H1 (cell line): ENCODE results near the gene ATOH8. TPM values are rescaled to one million over a fixed set of nuclear protein-coding genes. Genes with fewer than 3 reads are reported as not detected.

Source experiments
- CTCF ChIA-PET: fragments of 300-600 bp; sonication (Branson Sonifier 250); formaldehyde crosslinking; loops from one replicate; lab custom pipeline; 2021; ENCODE audit not compliant: partially characterized antibody; lab: Charles Lee
- POLR2A ChIA-PET: fragments of 300-600 bp; sonication (Branson Sonifier 250); formaldehyde crosslinking; loops from one replicate; lab custom pipeline; 2021; ENCODE audit warnings: inconsistent platforms; ENCODE audit not compliant: partially characterized antibody; lab: Charles Lee
- DNase-seq, 2 experiments: peaks; one replicate each; pipeline versions ENCODE4 v3.0.0 to v3.0.0-alpha.2; 2010 to 2022; ENCODE audit warnings: low spot score in 2 of 2, low read depth in 1 of 2, mixed read lengths in 1 of 2
- FAIRE-seq: peaks from 2 replicates; lab custom pipeline; 2011; peaks lifted over from hg19 to GRCh38; lab: Jason Lieb, UNC
- H2AFZ ChIP-seq: 2 replicates; pipeline ENCODE4 v1.8.1; 2012; ENCODE audit warnings: low read length, inconsistent platforms
- H2AK5ac ChIP-seq: 2 replicates; pipeline ENCODE4 v1.6.1; 2013; ENCODE audit warnings: low read depth, low read length
- H2BK120ac ChIP-seq: replicated peaks from 2 replicates; pipeline ENCODE3; 2013; ENCODE audit warnings: low read depth, low read length, inconsistent platforms
- H2BK12ac ChIP-seq: 2 replicates; pipeline ENCODE4 v1.6.1; 2013; ENCODE audit warnings: low read depth, low read length
- H2BK15ac ChIP-seq: 2 replicates; pipeline ENCODE4 v1.6.1; 2013; ENCODE audit warnings: low read length
- H2BK20ac ChIP-seq: 2 replicates; pipeline ENCODE4 v1.6.1; 2013; ENCODE audit warnings: low read length
- H2BK5ac ChIP-seq: 2 replicates; pipeline ENCODE4 v1.6.1; 2013; ENCODE audit warnings: low read depth, low read length
- H3K14ac ChIP-seq: 2 replicates; pipeline ENCODE4 v1.6.1; 2013; ENCODE audit warnings: inconsistent platforms; ENCODE audit not compliant: insufficient read length
- H3K18ac ChIP-seq: 2 replicates; pipeline ENCODE4 v1.6.1; 2013; ENCODE audit warnings: low read length; ENCODE audit errors: extremely low read depth
- H3K23ac ChIP-seq: 2 replicates; pipeline ENCODE4 v1.6.1; 2013; ENCODE audit warnings: inconsistent platforms; ENCODE audit not compliant: insufficient read length
- H3K23me2 ChIP-seq: 2 replicates; pipeline ENCODE4 v1.6.1; 2013; ENCODE audit warnings: low read depth, low read length
- H3K27ac ChIP-seq: 2 replicates; pipeline ENCODE4 v1.6.1; 2011; ENCODE audit warnings: low read depth, low read length, inconsistent platforms
- H3K27me3 ChIP-seq, 4 experiments: replicated peaks in 1 of 4; 1 replicate in 1 of 4; 2 replicates in 3 of 4; pipeline versions ENCODE4 v1.6.1 to v1.8.1; 2011 to 2013; ENCODE audit warnings: low read length in 3 of 4, mild to moderate bottlenecking in 3 of 4, inconsistent platforms in 2 of 4, mixed read lengths in 2 of 4, moderate library complexity in 1 of 4; ENCODE audit not compliant: control insufficient read depth in 3 of 4, insufficient read depth in 3 of 4; ENCODE audit errors: extremely low read depth in 1 of 4
- H3K36me3 ChIP-seq, 4 experiments: 2 replicates each; pipeline versions ENCODE4 v1.6.1 to v1.8.1; 2011 to 2013; ENCODE audit warnings: mild to moderate bottlenecking in 4 of 4, low read length in 3 of 4, moderate library complexity in 2 of 4, control low read depth in 1 of 4, inconsistent platforms in 1 of 4; ENCODE audit not compliant: insufficient read depth in 4 of 4, control insufficient read depth in 2 of 4
- H3K4ac ChIP-seq: replicated peaks from 2 replicates; pipeline ENCODE3; 2013; ENCODE audit warnings: low read length, low read depth, mixed read lengths, inconsistent platforms; ENCODE audit not compliant: insufficient read length
- H3K4me1 ChIP-seq, 4 experiments: replicated peaks in 1 of 4; 1 replicate in 1 of 4; 2 replicates in 3 of 4; pipeline versions ENCODE4 v1.6.1 to v1.8.1; 2011 to 2013; ENCODE audit warnings: low read length in 3 of 4, inconsistent platforms in 2 of 4, mixed read lengths in 1 of 4; ENCODE audit not compliant: insufficient read depth in 4 of 4, control insufficient read depth in 3 of 4
- H3K4me2 ChIP-seq, 2 experiments: 2 replicates each; pipeline versions ENCODE4 v1.6.1 to v1.8.1; 2011 to 2013; ENCODE audit warnings: low read depth in 2 of 2, low read length in 2 of 2, control low read depth in 1 of 2, inconsistent platforms in 1 of 2, mild to moderate bottlenecking in 1 of 2; ENCODE audit not compliant: insufficient read depth in 1 of 2
- H3K4me3 ChIP-seq, 4 experiments: fragments of 200-600, 300-600 bp in 1 of 4; sonication (generic), shearing (Covaris generic), sonication (Bioruptor Twin) in 1 of 4; 2 replicates each; pipeline versions ENCODE4 v1.5.1 to v1.8.1; 2011 to 2016; ENCODE audit warnings: low read length in 4 of 4, low read depth in 3 of 4, control low read depth in 2 of 4, inconsistent platforms in 2 of 4, mild to moderate bottlenecking in 2 of 4, mixed read lengths in 1 of 4, moderate library complexity in 1 of 4; ENCODE audit not compliant: insufficient read depth in 2 of 4; ENCODE audit errors: extremely low read depth in 1 of 4
- H3K56ac ChIP-seq: replicated peaks from 2 replicates; pipeline ENCODE3; 2013; ENCODE audit warnings: low read depth, mild to moderate bottlenecking, mixed read lengths, low read length, inconsistent platforms; ENCODE audit not compliant: insufficient read length
- H3K79me1 ChIP-seq: 2 replicates; pipeline ENCODE4 v1.6.1; 2013; ENCODE audit warnings: low read depth, low read length, control low read depth
- H3K79me2 ChIP-seq, 2 experiments: 2 replicates each; pipeline versions ENCODE4 v1.6.1 to v1.8.1; 2012 to 2013; ENCODE audit warnings: low read length in 2 of 2, mild to moderate bottlenecking in 2 of 2, inconsistent platforms in 1 of 2; ENCODE audit not compliant: insufficient read depth in 2 of 2, control insufficient read depth in 1 of 2
- H3K9ac ChIP-seq, 4 experiments: replicated peaks in 1 of 4; 1 replicate in 1 of 4; 2 replicates in 3 of 4; pipeline versions ENCODE4 v1.6.1 to v1.8.1; 2011 to 2013; ENCODE audit warnings: low read depth in 3 of 4, low read length in 3 of 4, control low read depth in 2 of 4, mild to moderate bottlenecking in 2 of 4, moderate library complexity in 2 of 4, inconsistent platforms in 1 of 4; ENCODE audit errors: extremely low read depth in 1 of 4
- H3K9me3 ChIP-seq, 2 experiments: 2 replicates each; pipeline versions ENCODE4 v1.6.1 to v1.8.1; 2012 to 2013; ENCODE audit warnings: mild to moderate bottlenecking in 2 of 2, moderate library complexity in 2 of 2, control low read depth in 1 of 2, inconsistent platforms in 1 of 2, low read depth in 1 of 2, low read length in 1 of 2, mixed read lengths in 1 of 2; ENCODE audit not compliant: insufficient read depth in 2 of 2
- H4K20me1 ChIP-seq, 2 experiments: replicated peaks in 1 of 2; 2 replicates each; pipeline versions ENCODE3 to v1.8.1; 2011 to 2013; ENCODE audit warnings: inconsistent platforms in 2 of 2, low read length in 2 of 2, mild to moderate bottlenecking in 1 of 2; ENCODE audit not compliant: insufficient read depth in 2 of 2, control insufficient read depth in 1 of 2
- H4K5ac ChIP-seq: 2 replicates; pipeline ENCODE4 v1.6.1; 2013; ENCODE audit warnings: low read length, low read depth, mixed read lengths, inconsistent platforms; ENCODE audit not compliant: insufficient read length
- H4K8ac ChIP-seq: 2 replicates; pipeline ENCODE4 v1.8.0; 2013; ENCODE audit warnings: mild to moderate bottlenecking, moderate library complexity, low read length, inconsistent platforms; ENCODE audit not compliant: insufficient read depth; ENCODE audit errors: extremely low read depth
- H4K91ac ChIP-seq: replicated peaks from 2 replicates; pipeline ENCODE3; 2013; ENCODE audit warnings: low read length, mixed read lengths, inconsistent platforms; ENCODE audit not compliant: insufficient read length
- BCL11A ChIP-seq, 2 experiments: IDR thresholded peaks; one replicate each; pipeline ENCODE4 v1.6.1; 2011; ENCODE audit warnings: low read depth in 2 of 2, low read length in 2 of 2, mild to moderate bottlenecking in 2 of 2
- CBX5 ChIP-seq: fragments of 300-800, 300-1000 bp; sonication (generic); IDR thresholded peaks from 2 replicates; pipeline ENCODE4 v1.7.1; 2016; ENCODE audit warnings: antibody characterized with exemption, low read length, low read depth
- EGR1 ChIP-seq: IDR thresholded peaks from 2 replicates; pipeline ENCODE4 v1.6.1; 2011; ENCODE audit warnings: low read depth, low read length, borderline replicate concordance
- EP300 ChIP-seq, 2 experiments: IDR thresholded peaks; 1 replicate in 1 of 2; 2 replicates in 1 of 2; pipeline ENCODE4 v1.6.1; 2011 to 2012; ENCODE audit warnings: low read depth in 2 of 2, low read length in 2 of 2, mild to moderate bottlenecking in 2 of 2, borderline replicate concordance in 1 of 2, inconsistent platforms in 1 of 2, moderate library complexity in 1 of 2
- KDM5A ChIP-seq: fragments of 200-600 bp; IDR thresholded peaks from 2 replicates; pipeline ENCODE4 v1.7.1; 2012; ENCODE audit warnings: mild to moderate bottlenecking, low read length, inconsistent platforms, mixed read lengths
- MAFK ChIP-seq: IDR thresholded peaks from 2 replicates; pipeline ENCODE4 v1.6.1; 2012; ENCODE audit warnings: low read depth, mild to moderate bottlenecking, improper control_type of control experiment, low read length
- SAP30 ChIP-seq: fragments of 300-600 bp; sonication (generic); IDR thresholded peaks from 2 replicates; pipeline ENCODE4 v1.7.1; 2012; ENCODE audit warnings: low read length, moderate library complexity, mild to moderate bottlenecking, inconsistent platforms; ENCODE audit not compliant: insufficient read depth, insufficient replicate concordance
- SP2 ChIP-seq: IDR thresholded peaks from 2 replicates; pipeline ENCODE4 v1.6.1; 2012; ENCODE audit warnings: mild to moderate bottlenecking, low read length, inconsistent platforms
- TAF1 ChIP-seq: IDR thresholded peaks from 2 replicates; pipeline ENCODE4 v1.6.1; 2011; ENCODE audit warnings: mild to moderate bottlenecking, low read depth, low read length
- TCF12 ChIP-seq: IDR thresholded peaks from 2 replicates; pipeline ENCODE4 v1.6.1; 2011; ENCODE audit warnings: low read depth, mild to moderate bottlenecking, low read length
- ZNF274 ChIP-seq: IDR thresholded peaks from 2 replicates; pipeline ENCODE4 v1.7.0; 2012; ENCODE audit warnings: low read length, borderline replicate concordance; ENCODE audit errors: extremely low read depth
- WGBS, 2 experiments: shearing (Covaris generic) in 1 of 2; methylation state at CpG; one replicate each; pipeline versions ENCODE4 v1.1.6 to v1.1.7; 2013 to 2015; ENCODE audit warnings: low lambda C conversion rate in 2 of 2, mixed read lengths in 2 of 2, inconsistent platforms in 1 of 2, low coverage in 1 of 2, missing lambda C conversion rate in 1 of 2; ENCODE audit not compliant: insufficient replicate concordance in 2 of 2, insufficient coverage in 1 of 2, insufficient read length in 1 of 2; ENCODE audit errors: extremely low coverage in 1 of 2, missing lambda C conversion rate in 1 of 2; 5-methylcytosine and 5-hydroxymethylcytosine counted together
- polyA plus RNA-seq, 7 experiments: library from polyadenylated mRNA; depleted of rRNA in 3 of 7; stranded (reverse) in 5 of 7; unstranded in 2 of 7; fragments of >200 nt in 5 of 7; fragments of 200-250 nt in 2 of 7; gene quantifications; 1 replicate in 5 of 7; 2 replicates in 1 of 7; 4 replicates in 1 of 7; pipeline versions ENCODE4 v1.2.1 to v1.2.3, GENCODE V29; 2011 to 2013; ENCODE audit warnings: missing spikeins in 2 of 7, mixed read lengths in 2 of 7
- total RNA-seq: library from RNA; stranded (reverse); fragmentation: NEBNext Ultra II Directional; extraction: Animal tissue kit (Norgen Biotek cat#: 25700); gene quantifications from 2 replicates; pipeline ENCODE4 v1.2.1, GENCODE V29; 2021
- TF ChIP-seq, protein P1 (sequence below): IDR thresholded peaks from 2 replicates; pipeline ENCODE4 v1.6.1; 2011; ENCODE audit warnings: low read depth, mild to moderate bottlenecking, low read length; ENCODE audit not compliant: insufficient read depth

ATOH8 gene
- total and polyA plus RNA-seq, 2 of the 8 experiments (the other 6 are each of a cell fraction or from before 2014, with no cell fraction given) = 0.50 to 0.53 TPM

DNA sequence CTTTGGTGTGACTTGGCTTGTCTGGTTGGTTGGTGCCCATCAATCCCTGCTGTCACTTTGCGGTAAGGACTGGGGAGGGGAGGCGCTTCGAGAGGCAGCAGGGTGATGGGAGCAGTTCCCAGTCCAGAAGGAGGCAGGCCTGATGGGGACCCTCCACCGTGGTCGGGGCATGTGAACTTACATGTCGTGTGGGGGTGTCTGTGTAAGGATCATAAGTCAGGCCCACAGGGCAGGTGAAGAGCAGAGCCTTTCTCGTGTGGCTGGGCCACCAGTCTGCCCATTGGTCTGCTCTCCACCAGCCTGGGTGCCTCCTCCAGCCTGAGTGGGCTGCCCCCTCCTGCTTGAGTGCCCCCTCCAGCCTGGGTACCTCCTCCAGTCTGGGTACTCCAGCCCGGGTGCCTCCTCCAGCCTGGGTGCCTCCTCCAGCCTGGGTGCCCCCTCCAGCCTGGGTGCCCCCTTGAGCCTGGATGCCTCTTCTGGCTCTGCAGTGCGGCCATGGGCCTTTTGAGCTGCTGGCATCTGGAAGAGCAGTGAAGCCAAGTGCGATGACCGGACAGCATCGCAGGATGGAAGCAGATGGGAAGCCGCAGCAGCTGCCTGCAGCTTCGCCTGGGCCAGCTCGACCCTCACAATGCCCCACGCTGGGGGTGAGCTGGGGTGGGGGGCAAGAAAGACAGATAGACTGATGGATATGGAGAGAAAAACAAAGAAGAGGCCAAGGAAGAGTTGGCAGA is 25.0 kb downstream of the ATOH8 start:
- no peak overlapping the region for H2BK120ac ChIP-seq
- H3K4ac ChIP-seq = no peak overlapping the region
- H2BK15ac ChIP-seq = no peak overlapping the region
- H3K27me3 ChIP-seq = no peaks in the 10 kb centered on the region; a peak in 1 of 7 replicates
- no peak overlapping the region for H3K27ac ChIP-seq
- no peak overlapping the region for H3K4me2 ChIP-seq
- H3K18ac ChIP-seq = no peak overlapping the region; the same call in 1 of the 2 replicates
- no peaks in the 10 kb centered on the region for H3K36me3 ChIP-seq
- no peak overlapping the region for H2BK12ac ChIP-seq
- no peak overlapping the region for H2AK5ac ChIP-seq
- H3K23me2 ChIP-seq = no peaks in the 10 kb centered on the region
- no peak for FAIRE-seq
- H3K23ac ChIP-seq = no peak overlapping the region
- H3K56ac ChIP-seq = no peak overlapping the region
- H3K9me3 ChIP-seq = no peaks in the 10 kb centered on the region
- no peaks in the 10 kb centered on the region; a peak in 3 of 7 replicates for H3K4me1 ChIP-seq
- H2AFZ ChIP-seq = no peak overlapping the region
- TF ChIP-seq KDM5A (no peak), SAP30 (no peak), TAF1 (no peak), ZNF274 (no peak), TCF12 (no peak), EGR1 (no peak), CBX5 (no peak), MAFK (no peak), SP2 (no peak), EP300 (IDR thresholded peaks at IDR 0.05; ENCODE audit: borderline replicate concordance in 1 of 2, low read depth in 2 of 2, low read length in 2 of 2) (no peak), BCL11A (IDR thresholded peaks at IDR 0.05; ENCODE audit: low read depth in 2 of 2, low read length in 2 of 2) (no peak)
- TF ChIP-seq, protein P1, sequence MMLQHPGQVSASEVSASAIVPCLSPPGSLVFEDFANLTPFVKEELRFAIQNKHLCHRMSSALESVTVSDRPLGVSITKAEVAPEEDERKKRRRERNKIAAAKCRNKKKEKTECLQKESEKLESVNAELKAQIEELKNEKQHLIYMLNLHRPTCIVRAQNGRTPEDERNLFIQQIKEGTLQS = no peak
- no peak overlapping the region for H3K9ac ChIP-seq
- H2BK5ac ChIP-seq = no peak overlapping the region
- no peak overlapping the region for H3K14ac ChIP-seq
- H3K4me3 ChIP-seq = no peak overlapping the region
- no peaks in the 10 kb centered on the region for H3K79me2 ChIP-seq
- ChIA-PET POLR2A (interaction anchor here (1.3 kb wide), 1 partner anchor 10 kb away, joined by 3 read pairs; no protein-coding TSS in a partner anchor), CTCF (interaction anchor here (1.2 to 47.8 kb wide), 5 partner anchors 4 to 71 kb away, joined by 3 to 986 read pairs (median 15); partner anchors contain the start of gene ATOH8)
- H2BK20ac ChIP-seq = no peak overlapping the region
- WGBS, 2 experiments = 83% methylated on average over 16 of the region's 16 CpGs; no CpG with 5 or more reads in 1 of the 2 experiments
- no peak for DNase-seq
- H4K91ac ChIP-seq = no peak overlapping the region
- no peaks in the 10 kb centered on the region for H3K79me1 ChIP-seq
- H4K20me1 ChIP-seq = no peaks in the 10 kb centered on the region
- H4K8ac ChIP-seq = peak overlapping the region; percentile 30; the same call in 1 of the 2 replicates
- no peak overlapping the region for H4K5ac ChIP-seq
